Activated CD4-positive, alpha-beta memory T cell treated with anti-CD3 and anti-CD28 coated beads, Interleukin-2, amount 10 ng/mL, durations not matched to agents 7 days and 5 days (primary cell): ENCODE results near the gene CHST7. TPM values are rescaled to one million over a fixed set of nuclear protein-coding genes. Genes with fewer than 3 reads are reported as not detected.
"Not testable (repeated sequence)": the region's sequence is repeated elsewhere in the genome, so short reads cannot be mapped to it uniquely, and the experiment has no call there.

Experiments
- CTCF ChIA-PET: fragments of 350-600 bp; sonication (Branson Sonifier 250); formaldehyde crosslinking; loops from one replicate; lab custom pipeline; 2021; ENCODE audit warnings: antibody characterized with exemption, inconsistent platforms; lab: Charles Lee
- POLR2A ChIA-PET: fragments of 350-600 bp; sonication (Branson Sonifier 250); formaldehyde crosslinking; loops from one replicate; lab custom pipeline; 2021; ENCODE audit warnings: antibody characterized with exemption; lab: Charles Lee
- DNase-seq: peaks from one replicate; pipeline ENCODE4 v3.0.0-alpha.2; 2020
- H3K27ac Mint-ChIP-seq: one replicate; pipeline ENCODE4 v1.8.0; 2021; ENCODE audit warnings: mild to moderate bottlenecking, mixed read lengths
- H3K27me3 Mint-ChIP-seq: one replicate; pipeline ENCODE4 v1.8.0; 2021; ENCODE audit warnings: mixed read lengths
- H3K36me3 Mint-ChIP-seq: one replicate; pipeline ENCODE4 v1.8.0; 2021; ENCODE audit warnings: low read depth, mixed read lengths
- H3K4me1 Mint-ChIP-seq: one replicate; pipeline ENCODE4 v1.8.0; 2021; ENCODE audit warnings: mixed read lengths
- H3K4me3 Mint-ChIP-seq: one replicate; pipeline ENCODE4 v1.8.0; 2021; ENCODE audit warnings: mild to moderate bottlenecking, mixed read lengths
- H3K9me3 Mint-ChIP-seq: one replicate; pipeline ENCODE4 v1.8.0; 2021; ENCODE audit warnings: mixed read lengths
- total RNA-seq, 2 experiments: library from RNA; stranded (reverse); gene quantifications; one replicate each; pipeline ENCODE4 v1.2.3, GENCODE V29; 2021

Gene CHST7
- 10 to 100 TPM; 11.5 to 11.8 TPM for total RNA-seq

- Mint-ChIP-seq H3K27ac (peak within 1 kb of the TSS; percentile 88), H3K9me3 (no peaks in the 10 kb centered on the region), H3K4me1 (peaks cover 46% of the 10 kb centered on the region), H3K27me3 (no peaks in the 10 kb centered on the region), H3K36me3 (peaks cover 15% of the 10 kb centered on the region), H3K4me3 (peak within 1 kb of the TSS; percentile 80)
- CTCF ChIA-PET = interaction anchor here (0.9 to 1.3 kb wide), 5 partner anchors 14 to 69 kb away, joined by 4 to 6 read pairs (median 4); no protein-coding TSS in a partner anchor
- POLR2A ChIA-PET = interaction anchor here (0.8 to 2.0 kb wide), 8 partner anchors 11 to 263 kb away, joined by 3 to 15 read pairs (median 6); partner anchors contain the start of gene RP2
- DNase-seq = peak; percentile 72
Measured at GRCh38 chrX:46573331-46573891, at the start of gene CHST7. Gene CHST7, plus strand, starts transcription at chrX:46573765. Its CDS starts 167 bp downstream, at chrX:46573932.

- H3K4me1 Mint-ChIP-seq, DNase-seq, H3K4me3 Mint-ChIP-seq, POLR2A ChIA-PET, CTCF ChIA-PET, H3K27ac Mint-ChIP-seq, H3K9me3 Mint-ChIP-seq, H3K27me3 Mint-ChIP-seq: not testable (repeated sequence)
- peaks cover 18% of the 10 kb centered on the region for H3K36me3 Mint-ChIP-seq
Measured at GRCh38 chrX:46528640-46529039, 44.9 kb upstream of the CHST7 start.

- H3K27ac Mint-ChIP-seq, POLR2A ChIA-PET, H3K4me3 Mint-ChIP-seq, H3K4me1 Mint-ChIP-seq, DNase-seq, H3K27me3 Mint-ChIP-seq, H3K9me3 Mint-ChIP-seq, CTCF ChIA-PET: not testable (repeated sequence)
- peaks cover 18% of the 10 kb centered on the region for H3K36me3 Mint-ChIP-seq
Measured at GRCh38 chrX:46529740-46530403, 43.7 kb upstream of the CHST7 start.

GRCh38 chrX:46530404-46530908, 43.1 kb upstream of the CHST7 start:
- H3K4me3 Mint-ChIP-seq, DNase-seq, H3K27ac Mint-ChIP-seq, H3K9me3 Mint-ChIP-seq, H3K4me1 Mint-ChIP-seq, H3K27me3 Mint-ChIP-seq, CTCF ChIA-PET, POLR2A ChIA-PET: not testable (repeated sequence)
- peaks cover 18% of the 10 kb centered on the region for H3K36me3 Mint-ChIP-seq

GRCh38 chrX:46531442-46531841, 42.1 kb upstream of the CHST7 start:
- no peak for DNase-seq
- H3K27me3 Mint-ChIP-seq = no peaks in the 10 kb centered on the region
- ChIA-PET POLR2A (no interaction called here), CTCF (no interaction called here)
- peaks cover 17% of the 10 kb centered on the region for H3K36me3 Mint-ChIP-seq
- H3K4me3 Mint-ChIP-seq = no peak overlapping the region
- H3K4me1 Mint-ChIP-seq = peaks cover 4% of the 10 kb centered on the region
- no peak overlapping the region for H3K27ac Mint-ChIP-seq
- H3K9me3 Mint-ChIP-seq = no peaks in the 10 kb centered on the region

GRCh38 chrX:46543441-46543840, 30.1 kb upstream of the CHST7 start:
- no peak overlapping the region for H3K4me3 Mint-ChIP-seq
- H3K36me3 Mint-ChIP-seq = peaks cover 24% of the 10 kb centered on the region
- POLR2A ChIA-PET = no interaction called here
- no peaks in the 10 kb centered on the region for H3K9me3 Mint-ChIP-seq
- peaks cover 30% of the 10 kb centered on the region for H3K4me1 Mint-ChIP-seq
- no peak overlapping the region for H3K27ac Mint-ChIP-seq
- H3K27me3 Mint-ChIP-seq = no peaks in the 10 kb centered on the region
- CTCF ChIA-PET = no interaction called here
- no peak for DNase-seq

- not testable (repeated sequence) for DNase-seq
Measured at GRCh38 chrX:46544527-46544926, 29.0 kb upstream of the CHST7 start.

GRCh38 chrX:46545111-46546005, 28.2 kb upstream of the CHST7 start, which contains the start of gene ZNF674:
Gene ZNF674, minus strand, starts transcription at chrX:46545421. Its CDS starts 3,334 bp downstream, at chrX:46542087.
- DNase-seq = peak; percentile 93
- peaks cover 33% of the 10 kb centered on the region for H3K4me1 Mint-ChIP-seq
- H3K36me3 Mint-ChIP-seq = peaks cover 23% of the 10 kb centered on the region
- peak within 1 kb of the TSS; percentile 95 for H3K4me3 Mint-ChIP-seq
- no peaks in the 10 kb centered on the region for H3K27me3 Mint-ChIP-seq
- H3K9me3 Mint-ChIP-seq = no peaks in the 10 kb centered on the region
- peak within 1 kb of the TSS; percentile 91 for H3K27ac Mint-ChIP-seq
- ChIA-PET CTCF (no interaction called here), POLR2A (interaction anchor here (1.4 to 1.9 kb wide), 2 partner anchors 27 to 84 kb away, joined by 3 to 4 read pairs; no protein-coding TSS in a partner anchor)

More at GRCh38 chrX:46544527-46544926, 29.0 kb upstream of the CHST7 start:
- H3K27ac Mint-ChIP-seq = peak overlapping the region; percentile 91
- H3K27me3 Mint-ChIP-seq, CTCF ChIA-PET, H3K9me3 Mint-ChIP-seq: not testable (repeated sequence)
- peaks cover 33% of the 10 kb centered on the region for H3K4me1 Mint-ChIP-seq
- H3K4me3 Mint-ChIP-seq = peak overlapping the region; percentile 95
- peaks cover 26% of the 10 kb centered on the region for H3K36me3 Mint-ChIP-seq
- POLR2A ChIA-PET = interaction anchor here (1.4 to 1.9 kb wide), 2 partner anchors 28 to 84 kb away, joined by 3 to 4 read pairs; no protein-coding TSS in a partner anchor

GRCh38 chrX:46547857-46548256, 25.7 kb upstream of the CHST7 start:
- Mint-ChIP-seq H3K4me1 (peaks cover 33% of the 10 kb centered on the region), H3K4me3 (no peak overlapping the region), H3K9me3 (no peaks in the 10 kb centered on the region), H3K27ac (no peak overlapping the region), H3K36me3 (peaks cover 18% of the 10 kb centered on the region), H3K27me3 (no peaks in the 10 kb centered on the region)
- ChIA-PET POLR2A (no interaction called here), CTCF (no interaction called here)
- no peak for DNase-seq

- H3K27ac Mint-ChIP-seq = no peak overlapping the region
- H3K9me3 Mint-ChIP-seq = no peaks in the 10 kb centered on the region
- ChIA-PET POLR2A (no interaction called here), CTCF (no interaction called here)
- H3K4me3 Mint-ChIP-seq = no peak overlapping the region
- DNase-seq = no peak
- peaks cover 16% of the 10 kb centered on the region for H3K36me3 Mint-ChIP-seq
- H3K4me1 Mint-ChIP-seq = peaks cover 20% of the 10 kb centered on the region
- H3K27me3 Mint-ChIP-seq = no peaks in the 10 kb centered on the region
Measured at GRCh38 chrX:46549914-46550313, 23.7 kb upstream of the CHST7 start.

- POLR2A ChIA-PET = interaction anchor here (0.8 kb wide), 1 partner anchor 10 kb away, joined by 3 read pairs; no protein-coding TSS in a partner anchor
- H3K27ac Mint-ChIP-seq = no peak overlapping the region
Measured at GRCh38 chrX:46551494-46552128, 22.0 kb upstream of the CHST7 start.

GRCh38 chrX:46553935-46554334, 19.6 kb upstream of the CHST7 start:
- no peaks in the 10 kb centered on the region for H3K27me3 Mint-ChIP-seq
- POLR2A ChIA-PET = no interaction called here
- no peaks in the 10 kb centered on the region for H3K9me3 Mint-ChIP-seq
- no peak overlapping the region for H3K4me3 Mint-ChIP-seq
- CTCF ChIA-PET = no interaction called here
- peaks cover 2% of the 10 kb centered on the region for H3K36me3 Mint-ChIP-seq
- no peak for DNase-seq
- no peak overlapping the region for H3K27ac Mint-ChIP-seq
- H3K4me1 Mint-ChIP-seq = peaks cover 2% of the 10 kb centered on the region

More at GRCh38 chrX:46551494-46552128, 22.0 kb upstream of the CHST7 start:
- H3K4me1 Mint-ChIP-seq = peaks cover 12% of the 10 kb centered on the region
- no peak for DNase-seq
- no peaks in the 10 kb centered on the region for H3K27me3 Mint-ChIP-seq
- H3K4me3 Mint-ChIP-seq = no peak overlapping the region
- no peaks in the 10 kb centered on the region for H3K9me3 Mint-ChIP-seq
- CTCF ChIA-PET = no interaction called here
- H3K36me3 Mint-ChIP-seq = peaks cover 12% of the 10 kb centered on the region
